Heart left ventricle (tissue), 16 donors: Measurements from ENCODE around the gene EP400. TPM values are rescaled to one million over a fixed set of nuclear protein-coding genes. Genes with fewer than 3 reads are reported as not detected.

Source experiments
- ATAC-seq, 4 donors: fragments of 200-7000 bp; cut with Tn5 transposase; one replicate each; pipeline ENCODE4 v1.9.1; 2020 to 2022; ENCODE audit warnings: moderate library complexity in 4 of 4, mild to moderate bottlenecking in 3 of 4, moderate number of reproducible peaks in 1 of 4
- DNase-seq, 5 donors: peaks; one replicate each; pipeline ENCODE4 v3.0.0-alpha.2; 2020
- H3K27ac ChIP-seq, 12 donors: fragments of 200-600 bp; sonication (generic) in 4 of 12; one replicate each; pipeline versions ENCODE4 v1.5.0 to v1.8.0; 2016 to 2022; ENCODE audit warnings: mild to moderate bottlenecking in 2 of 12
- H3K27me3 ChIP-seq, 9 donors: fragments of 200-600 bp; sonication (generic) in 2 of 9; one replicate each; pipeline versions ENCODE4 v1.5.1 to v1.8.0; 2016 to 2022; ENCODE audit warnings: mild to moderate bottlenecking in 3 of 9
- H3K36me3 ChIP-seq, 9 donors: fragments of 200-600 bp; sonication (generic) in 2 of 9; one replicate each; pipeline versions ENCODE4 v1.5.0 to v1.8.0; 2018 to 2022; ENCODE audit warnings: mild to moderate bottlenecking in 2 of 9
- H3K4me1 ChIP-seq, 12 donors: fragments of 200-600 bp; sonication (generic) in 4 of 12; one replicate each; pipeline versions ENCODE4 v1.5.0 to v1.8.0; 2016 to 2022; ENCODE audit warnings: mild to moderate bottlenecking in 3 of 12
- H3K4me3 ChIP-seq, 12 donors: fragments of 200-600 bp; sonication (generic) in 4 of 12; one replicate each; pipeline versions ENCODE4 v1.5.0 to v1.8.0; 2017 to 2022; ENCODE audit warnings: mild to moderate bottlenecking in 9 of 12, moderate library complexity in 4 of 12
- H3K9me3 ChIP-seq, 12 donors: fragments of 200-600 bp; sonication (generic) in 4 of 12; one replicate each; pipeline versions ENCODE4 v1.5.0 to v1.8.0; 2016 to 2022; ENCODE audit warnings: mild to moderate bottlenecking in 1 of 12
- CTCF ChIP-seq, 12 donors: fragments of 200-600 bp; sonication (generic) in 4 of 12; IDR thresholded peaks; one replicate each; pipeline versions ENCODE4 v1.5.0 to v1.8.0; 2018 to 2022; ENCODE audit warnings: antibody characterized with exemption in 12 of 12, mild to moderate bottlenecking in 5 of 12
- POLR2A ChIP-seq, 2 donors: fragments of 450-650 bp; IDR thresholded peaks; one replicate each; pipeline ENCODE4 v1.6.1; 2017; ENCODE audit warnings: antibody characterized with exemption in 2 of 2, mild to moderate bottlenecking in 2 of 2, moderate library complexity in 2 of 2
- WGBS, 4 donors: extraction: QIAGEN DNeasy Blood & Tissue Kit in 2 of 4; methylation state at CpG; one replicate each; pipeline versions ENCODE4 v1.1.5 to v1.1.7; 2013 to 2018; 5-methylcytosine and 5-hydroxymethylcytosine counted together
- intact Hi-C, 10 donors: fragments of 100-400 bp; cut with DNase I; formaldehyde crosslinking; loops; one replicate each; pipeline versions ENCODE4 v1.11.1 to v1.14.2; 2022
- polyA plus RNA-seq, 2 donors: library from polyadenylated mRNA; stranded (reverse); fragments of 200-250 nt; gene quantifications; one replicate each; pipeline ENCODE4 v1.2.3, GENCODE V29; 2013
- total RNA-seq, 9 donors: library from RNA; depleted of rRNA in 2 of 9; stranded (reverse); fragments of >200 nt in 2 of 9; fragmentation: NEBNext Ultra II Directional in 3 of 9; extraction: Animal tissue kit (Norgen Biotek cat#: 25700) in 3 of 9; gene quantifications; one replicate each; pipeline versions ENCODE4 v1.1.0 to v1.2.4, GENCODE V29; 2016 to 2023
- donor health status: ischemic (EF 13 %, LVEDD 7.1; RV severe dilation, severe dysfunction).
- donor health status: healthy with polysubstance abuse.
- donor health status: DM: no; HTN: yes; CAD: no.
- donor health status: DM: no; HTN: no; CAD: no.
- donor health status: ischemic (EF 25% LVEDD 6.9; RV normal size, moderate dysfunction).
- donor health status: ischemic (EF 25% LVEDD 5.7; RV mildly dilated, moderate dysfunction).
- donor health status: healthy.
- donor health status: DM: yes; HTN: yes; CAD: no.
- donor health status: ischemic (EF 35%, LVEDD 5.7; RV mildly dilated, moderate dysfunction).
- donor health status: nonischemic (EF 11% LVEDD 7.7; RV severe dilation, severe dysfunction).
- donor health status: DM: yes; HTN: yes; CAD: no.
- donor health status: PGD.
- donor health status: ischemic (EF 29% LVEDD 5.4; RV normal size, mild dysfunction).
- donor health status: nonischemic (EF 23%, LVEDD 6.1; RV moderate dilation, normal function).

EP400 gene
- total and polyA plus RNA-seq, 11 donors: 9.8 to 27.8 (median 13.5) TPM

DNA sequence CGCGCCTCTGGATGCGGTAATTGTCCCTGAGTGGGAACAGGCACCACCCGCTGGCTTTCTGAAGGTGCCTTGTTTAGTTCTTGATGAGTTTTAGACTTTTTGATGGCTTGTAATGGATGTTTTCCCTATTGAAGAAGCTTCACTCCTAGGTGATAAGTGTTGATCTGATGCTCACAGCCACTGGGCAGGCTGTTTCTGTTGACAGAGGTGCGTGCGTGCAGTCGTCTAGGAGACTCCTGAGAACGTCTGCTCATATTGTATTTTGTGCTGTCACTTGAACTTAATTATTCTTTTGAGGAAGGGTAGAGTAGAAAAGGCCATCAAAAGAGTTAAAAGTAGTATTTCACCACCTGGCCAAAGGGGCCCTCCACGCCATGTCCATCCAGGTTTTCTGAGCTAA lies 70.5 kb downstream of the EP400 start:
- TF ChIP-seq CTCF (IDR thresholded peaks at IDR 0.05): no peak
- no peaks in the 10 kb centered on the region for H3K9me3 ChIP-seq
- H3K4me3 ChIP-seq: no peak overlapping the region
- H3K4me1 ChIP-seq: peaks cover 0 to 3% (median 0%) of the 10 kb centered on the region in 12 donors
- H3K27ac ChIP-seq: no peak overlapping the region
- no peaks in the 10 kb centered on the region for H3K27me3 ChIP-seq
- peaks cover 0 to 100% (median 87%) of the 10 kb centered on the region in 9 donors for H3K36me3 ChIP-seq
- 89 to 91% (median 90%) methylated on average over 9 of the region's 9 CpGs for WGBS, 4 donors
- no peak for DNase-seq
- intact Hi-C loops: no loop called here
- ATAC-seq: no peak

- peaks cover 0 to 100% (median 89%) of the 10 kb centered on the region in 9 donors for H3K36me3 ChIP-seq
- DNase-seq (peak in 1 of 5 donors; percentile 53), ATAC-seq (no peak)
- TF ChIP-seq CTCF (IDR thresholded peaks at IDR 0.05) (no peak), POLR2A (IDR thresholded peaks at IDR 0.05) (no peak)
- H3K4me3 ChIP-seq: no peak overlapping the region
- no peaks in the 10 kb centered on the region for H3K9me3 ChIP-seq
- H3K27ac ChIP-seq: no peak overlapping the region
- H3K27me3 ChIP-seq: no peaks in the 10 kb centered on the region
- intact Hi-C loops: no loop called here
- peaks cover 0 to 3% (median 0%) of the 10 kb centered on the region in 12 donors for H3K4me1 ChIP-seq
- 91 to 95% (median 94%) methylated on average over 26 to 30 of the region's 30 CpGs for WGBS, 4 donors
Measured at GRCh38 chr12:132021031-132021871, 71.5 kb downstream of the EP400 start.

- 83 to 95% (median 91%) methylated on average over 2 of the region's 2 CpGs for WGBS, 4 donors
- Histone ChIP-seq H3K4me3 (no peak overlapping the region), H3K27ac (no peak overlapping the region), H3K36me3 (peaks cover 0 to 100% (median 90%) of the 10 kb centered on the region in 9 donors), H3K27me3 (no peaks in the 10 kb centered on the region), H3K9me3 (no peaks in the 10 kb centered on the region), H3K4me1 (peaks cover 0 to 3% (median 0%) of the 10 kb centered on the region in 12 donors)
- TF ChIP-seq POLR2A (IDR thresholded peaks at IDR 0.05) (no peak), CTCF (IDR thresholded peaks at IDR 0.05) (no peak)
- ATAC-seq: no peak
- no peak for DNase-seq
- intact Hi-C loops: no loop called here
Measured at GRCh38 chr12:132021965-132022364, 72.2 kb downstream of the EP400 start.

- ATAC-seq (peak in 3 of 4 donors; percentile 58 to 85 (median 75)), DNase-seq (peak; percentile 38 to 77 (median 57))
- Histone ChIP-seq H3K9me3 (no peaks in the 10 kb centered on the region), H3K27me3 (no peaks in the 10 kb centered on the region), H3K4me1 (peaks cover 0 to 3% (median 0%) of the 10 kb centered on the region in 12 donors), H3K36me3 (peaks cover 0 to 100% (median 90%) of the 10 kb centered on the region in 9 donors), H3K4me3 (no peak overlapping the region), H3K27ac (no peak overlapping the region)
- TF ChIP-seq POLR2A (IDR thresholded peaks at IDR 0.05) (no peak), CTCF (IDR thresholded peaks at IDR 0.05) (no peak)
- 70 to 80% (median 77%) methylated on average over 11 of the region's 11 CpGs for WGBS, 4 donors
- intact Hi-C loops: no loop called here
Measured at GRCh38 chr12:132023658-132024057, 73.9 kb downstream of the EP400 start.
